GM15510 (cell line): Measurements from ENCODE around the gene DKK2.

ENCODE experiments used
- POLR2A ChIP-seq: IDR thresholded peaks from 3 replicates; pipeline ENCODE4 v1.6.1; 2011; ENCODE audit warnings: borderline replicate concordance; ENCODE audit not compliant: insufficient read length; ENCODE audit errors: extremely low read depth

DKK2 gene, protein sequence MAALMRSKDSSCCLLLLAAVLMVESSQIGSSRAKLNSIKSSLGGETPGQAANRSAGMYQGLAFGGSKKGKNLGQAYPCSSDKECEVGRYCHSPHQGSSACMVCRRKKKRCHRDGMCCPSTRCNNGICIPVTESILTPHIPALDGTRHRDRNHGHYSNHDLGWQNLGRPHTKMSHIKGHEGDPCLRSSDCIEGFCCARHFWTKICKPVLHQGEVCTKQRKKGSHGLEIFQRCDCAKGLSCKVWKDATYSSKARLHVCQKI

DNA sequence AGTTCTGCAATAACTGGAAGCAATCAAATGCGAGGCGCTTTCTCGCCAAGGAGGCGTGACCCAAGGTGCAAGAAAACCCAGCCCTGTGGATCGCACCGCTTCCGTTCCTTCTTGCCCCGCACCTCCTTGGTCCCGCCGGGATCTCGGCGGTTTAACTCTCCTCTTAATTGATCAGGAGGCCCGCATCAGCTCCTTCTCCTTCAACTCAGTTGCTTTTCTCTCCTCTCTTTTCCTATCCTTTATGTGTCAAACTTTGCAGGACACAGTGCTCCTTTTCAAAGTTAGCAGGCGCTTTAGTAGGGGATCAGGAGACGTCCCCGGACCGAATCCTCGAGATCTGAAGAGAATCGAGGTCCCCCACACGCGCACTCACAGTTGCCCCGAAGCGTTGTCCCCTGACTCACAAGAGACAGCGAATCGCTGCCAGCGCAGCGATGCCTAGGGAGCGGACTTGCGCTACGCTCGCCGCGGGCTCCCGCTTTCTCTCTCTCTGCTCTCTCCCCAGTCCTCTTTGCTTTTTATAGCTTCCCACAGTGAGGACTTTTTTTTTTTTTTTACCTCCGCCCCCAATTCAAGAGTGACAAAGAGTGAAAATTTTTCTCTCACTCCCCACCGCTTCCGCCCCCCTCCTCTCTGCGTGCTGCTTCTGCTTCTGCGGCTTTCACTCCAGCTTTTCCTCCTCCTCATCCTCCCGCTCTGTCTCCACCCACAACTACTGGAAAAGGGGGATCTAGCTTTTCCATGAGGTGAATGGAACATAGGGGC lies at the start of gene DKK2:
TSS of gene DKK2 (minus strand) at position 495 of the 765 bp plus-strand sequence. CDS start 722 bp downstream, outside the sequence.
- TF ChIP-seq POLR2A, result no peak

DNA sequence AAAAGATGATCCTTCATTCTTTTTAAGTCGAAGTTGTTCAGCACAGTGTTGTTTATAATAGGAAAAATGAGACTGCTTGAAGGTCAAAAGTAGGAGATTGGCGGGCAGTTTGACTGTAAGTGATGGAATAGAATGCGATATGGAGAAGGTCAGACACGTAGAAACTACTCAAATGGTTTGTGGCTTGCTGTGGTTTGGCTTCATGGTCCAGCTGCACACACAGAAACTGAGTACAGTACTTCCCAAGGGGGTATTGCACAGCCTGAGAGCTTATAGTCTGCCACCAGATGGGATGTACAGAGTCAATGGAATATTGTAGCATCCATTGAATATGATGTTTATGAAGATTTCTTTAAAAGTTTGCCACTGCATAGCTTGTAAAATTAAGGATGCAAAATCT lies 41.1 kb upstream of the DKK2 start:
- no peak for TF ChIP-seq POLR2A

DNA sequence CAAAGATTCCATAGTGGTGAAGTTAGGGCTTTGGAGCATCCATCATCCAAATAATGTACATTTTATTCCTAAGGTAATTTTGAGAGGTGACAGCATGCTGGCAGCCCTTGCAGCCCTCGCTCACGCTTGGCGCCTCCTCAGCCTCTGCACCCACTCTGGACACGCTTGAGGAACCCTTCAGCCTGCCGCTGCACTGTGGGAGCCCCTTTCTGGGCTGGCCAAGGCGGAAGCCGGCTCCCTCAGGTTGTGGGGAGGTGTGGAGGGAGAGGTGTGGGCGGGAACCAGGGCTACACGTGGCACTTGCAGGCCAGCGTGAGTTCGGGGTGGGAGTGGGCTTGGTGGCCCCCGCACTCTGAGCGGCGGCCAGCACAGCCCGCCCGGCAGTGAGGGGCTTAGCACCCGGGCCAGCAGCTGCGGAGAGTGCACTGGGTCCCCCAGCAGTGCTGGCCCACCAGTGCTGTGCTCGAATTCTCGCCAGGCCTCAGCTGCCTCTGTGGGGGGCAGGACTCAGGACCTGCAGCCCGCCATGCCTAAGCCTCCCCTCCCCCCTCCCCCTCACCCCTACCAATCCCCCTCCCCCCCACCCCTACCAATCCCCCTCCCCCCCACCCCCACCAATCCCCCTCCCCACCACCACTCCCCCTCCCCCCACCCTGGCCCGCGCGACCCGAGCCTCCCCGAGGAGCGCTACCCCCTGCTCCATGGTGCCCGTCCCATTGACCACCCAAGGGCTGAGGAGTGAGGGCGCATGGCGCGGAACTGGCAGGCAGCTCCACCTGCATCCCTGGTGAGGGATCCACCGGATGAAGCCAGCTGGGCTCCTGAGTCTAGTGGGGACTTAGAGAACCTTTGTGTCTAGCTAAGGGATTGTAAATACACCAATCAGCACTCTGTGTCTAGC lies 37.0 kb upstream of the DKK2 start:
- no peak for TF ChIP-seq POLR2A

DNA sequence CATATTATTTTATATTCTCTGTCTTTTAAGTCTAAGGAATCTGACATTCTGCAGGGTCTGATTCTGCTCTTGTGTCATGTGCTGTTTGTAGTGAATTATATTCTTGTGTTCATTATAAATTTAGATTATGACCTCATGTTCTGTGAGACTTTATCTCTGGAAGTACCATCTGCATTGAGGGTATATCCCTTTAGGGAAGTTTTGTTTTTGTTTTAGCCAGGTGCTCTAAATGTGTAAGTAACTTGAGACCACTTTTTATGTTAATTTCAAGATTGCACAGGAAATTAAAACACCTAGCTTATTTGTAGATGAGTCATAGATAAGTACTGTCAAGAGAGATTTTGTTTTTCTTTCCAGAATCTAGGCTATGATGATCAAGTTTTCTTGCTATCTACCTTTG lies 35.0 kb upstream of the DKK2 start:
- TF ChIP-seq POLR2A, result no peak

DNA sequence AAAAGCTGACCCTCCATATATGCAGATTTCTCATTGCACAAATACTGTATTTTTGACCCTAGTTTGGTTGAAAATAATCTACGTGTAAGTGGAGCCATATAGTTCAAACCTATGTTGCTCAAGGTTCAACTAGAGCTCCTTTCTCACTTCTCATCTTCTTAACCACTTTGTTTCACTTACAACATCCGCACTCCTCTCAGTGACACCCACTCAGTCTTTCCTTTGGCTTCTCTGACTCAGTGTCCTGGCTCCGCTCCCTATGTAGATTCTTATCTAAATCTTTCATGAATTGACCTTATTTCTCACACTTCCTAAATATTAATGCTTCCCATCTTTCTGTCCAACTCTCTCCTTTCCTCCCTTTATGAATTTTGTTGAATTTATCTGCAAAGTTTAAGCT lies 32.9 kb upstream of the DKK2 start:
- TF ChIP-seq POLR2A, result no peak

DNA sequence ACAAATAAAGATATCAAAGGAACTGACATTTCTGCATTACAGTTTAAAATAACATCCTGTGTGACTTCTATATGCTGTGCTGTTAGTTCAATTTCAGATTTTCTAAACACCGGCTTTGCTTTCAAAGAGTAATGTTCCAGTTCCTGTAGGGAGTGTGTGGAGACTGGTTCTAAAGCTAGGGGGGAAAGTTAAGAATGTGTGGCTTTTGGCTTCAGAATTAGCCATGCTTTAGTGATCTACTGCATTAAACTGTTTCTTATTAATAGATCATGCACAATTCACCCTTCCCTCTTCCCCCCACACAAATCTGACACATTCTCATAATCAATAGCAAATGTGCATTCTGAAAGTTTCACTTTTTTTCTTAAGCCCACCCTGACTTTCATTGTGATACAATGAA lies 32.0 kb upstream of the DKK2 start:
- TF ChIP-seq POLR2A, result no peak

DNA sequence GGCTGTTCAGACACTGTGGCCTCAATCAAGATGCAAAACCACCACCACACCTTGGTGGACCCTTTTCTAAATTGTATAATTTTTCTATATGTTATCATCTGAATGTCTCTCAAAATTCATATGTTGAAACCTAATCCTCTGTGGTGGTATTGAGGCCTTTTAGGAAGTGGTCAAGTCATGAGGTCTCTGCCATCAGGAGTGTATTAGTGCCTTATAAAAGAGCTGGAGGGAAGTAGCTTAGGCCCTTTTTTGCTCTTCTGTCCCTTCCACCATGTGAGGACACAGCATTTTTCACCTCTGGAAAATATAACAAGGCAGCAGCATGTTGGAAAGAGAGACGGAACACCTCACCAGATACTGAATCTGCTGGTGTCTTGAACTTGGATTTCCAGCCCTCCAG lies 30.5 kb upstream of the DKK2 start:
- no peak for TF ChIP-seq POLR2A

DNA sequence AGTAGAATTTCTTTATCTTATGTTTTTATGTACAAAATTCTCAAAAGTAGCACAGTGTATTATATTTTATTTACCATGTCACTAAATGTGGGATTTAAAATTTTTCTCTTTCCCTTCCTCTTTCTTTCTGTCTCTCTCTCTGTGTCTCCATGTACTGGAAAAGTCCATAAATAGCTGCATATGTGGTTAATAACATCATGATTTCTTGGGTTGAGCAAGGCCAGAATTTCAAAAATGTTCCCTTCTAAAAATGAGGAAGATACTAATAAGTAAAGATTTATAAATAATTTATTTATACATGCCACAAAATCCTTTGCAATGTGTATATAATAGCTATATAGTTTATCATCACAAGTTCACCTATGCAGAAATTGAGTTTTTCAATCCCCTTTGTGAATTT lies 29.1 kb upstream of the DKK2 start:
- TF ChIP-seq POLR2A, result no peak

DNA sequence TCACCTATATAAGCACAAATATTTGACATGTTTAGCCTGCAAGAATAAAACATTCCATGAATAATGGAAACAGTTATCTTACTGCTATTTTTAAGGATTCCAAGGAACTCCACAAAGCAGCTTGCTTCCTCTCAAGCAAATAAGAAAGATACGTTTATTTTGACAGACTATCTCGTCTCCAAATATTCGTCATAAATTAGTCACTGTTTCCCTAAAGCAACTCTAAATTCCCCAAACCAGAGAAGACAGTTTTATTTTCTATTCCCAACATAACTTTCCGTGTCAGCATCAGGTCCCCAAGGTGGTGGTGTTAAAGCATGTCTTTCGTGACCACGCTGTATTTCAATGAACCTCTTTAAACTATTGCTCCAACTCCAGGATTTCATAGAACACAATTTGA lies 24.3 kb upstream of the DKK2 start:
- no peak for TF ChIP-seq POLR2A

DNA sequence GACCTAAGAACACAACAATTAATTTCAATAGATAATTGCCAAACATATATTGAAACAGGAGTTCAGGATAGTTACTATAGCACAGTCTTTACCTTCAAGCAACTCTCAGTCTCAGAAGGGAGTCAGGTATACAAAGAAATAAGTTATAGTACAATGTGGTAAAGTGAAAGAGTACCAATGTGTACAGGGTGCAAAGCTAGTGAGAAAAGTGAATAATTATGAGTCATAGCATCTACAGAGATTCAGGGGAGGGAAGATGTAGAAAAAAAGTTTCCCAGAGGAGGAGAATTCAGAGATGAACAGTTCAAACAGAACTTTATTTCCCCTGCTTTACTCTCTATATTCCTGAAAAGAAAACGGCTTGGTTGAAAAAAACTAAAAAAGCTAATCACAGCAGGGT lies 22.7 kb upstream of the DKK2 start:
- no peak for TF ChIP-seq POLR2A

DNA sequence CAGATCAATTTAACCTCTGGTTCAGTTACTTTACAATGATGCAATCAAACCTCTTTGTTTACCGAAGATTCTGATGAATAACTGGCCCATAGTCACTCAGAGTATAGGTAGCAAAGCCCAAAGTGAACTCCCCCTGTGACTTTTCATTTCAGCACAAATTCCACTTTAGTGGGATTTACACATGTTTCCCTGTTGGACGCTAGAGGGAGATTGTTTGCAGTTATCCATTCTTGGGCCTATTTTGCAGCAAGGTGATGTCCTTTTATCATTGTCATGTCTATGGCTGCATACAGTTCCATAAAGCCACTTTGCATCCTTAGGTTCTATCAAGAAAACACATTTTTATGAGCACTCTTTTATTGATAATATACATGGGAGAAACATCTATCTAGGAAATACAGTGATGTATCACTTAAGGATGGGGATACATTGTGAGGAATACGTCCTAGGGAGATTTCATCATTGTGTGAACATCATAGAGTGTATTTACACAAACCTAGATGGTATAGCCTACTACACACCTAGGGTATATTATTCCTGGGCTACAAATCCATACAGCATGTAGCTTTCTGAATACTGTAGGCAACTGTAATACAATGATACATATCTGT lies 14.5 kb upstream of the DKK2 start:
- TF ChIP-seq POLR2A, result no peak

DNA sequence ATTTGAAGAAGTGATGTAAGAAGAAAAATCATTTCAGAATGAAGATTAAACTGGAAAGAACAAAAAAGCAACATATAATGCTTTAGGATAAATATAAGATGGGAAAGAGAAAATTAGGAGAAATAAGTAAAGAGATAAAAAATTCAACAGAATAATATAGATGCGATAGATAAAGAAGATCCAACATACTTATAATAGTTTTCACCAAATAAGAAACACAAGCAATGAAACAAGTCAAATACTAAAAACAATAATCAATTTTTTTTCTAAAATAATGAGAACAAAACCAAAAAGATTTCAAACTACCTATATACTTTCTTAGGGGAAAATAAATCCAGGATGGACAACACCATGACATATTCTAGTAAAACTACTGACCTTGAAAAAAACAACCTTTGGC lies 10.1 kb upstream of the DKK2 start:
- no peak for TF ChIP-seq POLR2A

DNA sequence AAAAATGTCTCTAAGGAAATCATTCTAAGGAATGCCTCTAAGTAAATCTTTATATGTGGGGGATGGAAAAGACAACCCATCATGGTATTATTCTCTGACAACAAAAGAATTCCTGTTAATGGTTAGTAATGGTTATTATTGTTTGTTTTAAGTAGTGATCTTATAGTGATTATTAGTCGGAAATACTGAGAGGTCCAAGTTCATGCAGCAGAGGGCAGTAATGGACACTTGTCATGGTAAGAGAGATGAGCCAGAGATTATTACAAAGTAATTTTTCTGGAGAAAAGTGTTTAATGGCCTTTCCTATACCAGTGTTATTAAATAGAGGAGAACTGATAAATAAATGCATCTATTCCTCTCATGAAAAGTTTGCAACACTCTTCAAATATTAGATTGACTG lies 8.1 kb upstream of the DKK2 start:
- TF ChIP-seq POLR2A, result no peak

DNA sequence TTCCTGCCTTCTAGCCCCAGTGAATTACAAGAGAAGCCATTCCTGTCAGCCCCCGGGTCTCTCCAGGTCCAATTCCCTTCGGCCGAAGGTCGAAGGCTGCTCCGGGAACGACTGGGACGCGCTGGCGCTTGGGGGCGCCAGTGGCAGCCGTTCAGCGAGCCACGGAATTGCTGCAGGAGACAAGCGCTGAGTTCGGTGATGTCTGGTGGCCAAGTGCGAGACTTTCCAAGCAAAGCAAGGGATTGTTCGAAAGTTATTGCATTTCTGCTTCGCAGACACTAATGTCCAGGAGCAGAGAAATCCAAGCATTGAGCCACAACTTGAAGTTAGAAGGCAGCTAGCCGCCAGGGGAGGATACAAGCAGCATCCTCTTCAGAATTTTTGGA lies 1.1 kb upstream of the DKK2 start:
- TF ChIP-seq POLR2A, result no peak

DNA sequence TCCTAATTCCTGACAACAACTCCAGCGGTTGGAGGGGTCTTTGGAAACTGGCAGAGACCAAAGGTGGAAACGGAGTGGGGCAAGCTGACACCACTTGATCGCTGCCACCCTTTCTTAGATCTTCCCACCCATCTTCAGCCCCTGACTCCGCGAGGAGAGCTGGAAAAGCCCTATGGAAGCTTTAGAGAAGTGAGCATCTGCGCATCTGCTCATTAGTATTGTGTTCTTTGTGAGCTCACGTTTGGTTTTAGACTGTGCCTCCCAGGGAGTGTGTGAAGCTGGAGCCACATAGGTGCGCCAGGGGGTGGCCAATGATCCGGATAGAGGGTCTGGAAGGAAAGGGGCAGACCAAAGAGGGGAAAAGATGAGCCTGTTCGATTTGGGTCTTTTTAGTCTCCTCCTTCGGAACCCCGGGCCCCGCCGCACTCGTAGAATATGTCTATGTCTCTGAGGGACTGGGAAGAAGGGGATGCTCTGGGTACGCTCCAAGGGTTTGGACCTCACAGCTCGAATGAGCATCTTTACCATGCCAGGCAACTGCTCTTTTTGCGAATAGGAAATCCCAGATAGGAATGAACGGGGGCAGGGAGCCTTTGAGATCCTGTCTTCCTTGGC lies 578 bp upstream of the DKK2 start:
- TF ChIP-seq POLR2A, result no peak

DNA sequence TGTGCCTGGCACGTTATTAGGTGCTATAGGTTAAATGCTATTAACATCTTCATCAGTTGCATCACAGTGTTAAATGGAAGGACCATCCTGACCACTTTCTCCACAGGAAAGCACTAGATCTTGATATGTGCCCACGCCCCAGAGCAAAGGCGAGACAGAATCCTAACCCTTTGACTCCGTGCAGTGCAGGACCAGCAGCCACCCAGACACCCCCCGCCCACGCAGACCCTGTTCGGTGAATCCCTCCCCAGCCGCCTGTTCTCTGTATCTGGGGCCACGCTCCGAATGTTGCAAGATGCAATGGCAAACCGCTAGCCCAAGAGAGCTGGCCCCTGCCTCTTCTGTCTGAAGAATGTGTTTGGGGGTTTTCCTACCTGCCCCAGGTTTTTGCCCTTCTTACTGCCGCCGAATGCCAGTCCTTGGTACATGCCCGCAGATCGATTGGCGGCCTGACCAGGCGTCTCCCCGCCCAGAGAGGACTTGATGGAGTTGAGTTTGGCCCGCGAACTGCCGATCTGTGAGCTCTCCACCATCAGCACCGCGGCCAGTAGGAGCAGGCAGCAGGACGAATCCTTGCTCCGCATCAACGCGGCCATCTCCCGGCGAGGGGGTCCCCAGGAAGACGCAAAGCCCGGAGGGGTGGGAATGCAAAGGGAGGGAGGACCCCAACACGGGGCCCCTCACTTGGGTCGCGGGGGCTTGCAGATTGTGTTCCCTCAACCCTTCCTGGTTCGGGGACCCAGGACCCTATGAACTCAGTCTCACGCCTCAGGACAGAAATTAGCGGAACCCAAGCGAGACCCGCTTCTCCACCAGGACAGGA lies 906 bp downstream of the DKK2 start:
- TF ChIP-seq POLR2A, result no peak
